NAMALWA (cell line): ENCODE measurements around the gene CLEC10A.
"Not testable (repeated sequence)": the region's sequence is repeated elsewhere in the genome, so short reads cannot be mapped to it uniquely, and the experiment has no call there.

Experiments used
- DNase-seq: peaks from one replicate; pipeline ENCODE4 v3.0.0-alpha.2; 2015; ENCODE audit warnings: low spot score

The CLEC10A gene

GRCh38 chr17:7074931-7075330 lies 5.1 kb downstream of the CLEC10A start:
- DNase-seq = no peak

- no peak for DNase-seq
Measured at GRCh38 chr17:7072406-7072805, 7.6 kb downstream of the CLEC10A start.

- DNase-seq = no peak
Measured at GRCh38 chr17:7070712-7071111, 9.3 kb downstream of the CLEC10A start.

- DNase-seq = no peak
Measured at GRCh38 chr17:7068268-7068667, 11.8 kb downstream of the CLEC10A start.

GRCh38 chr17:7067198-7067597 lies 12.9 kb downstream of the CLEC10A start:
- DNase-seq = no peak

GRCh38 chr17:7064261-7064660 lies 15.8 kb downstream of the CLEC10A start:
- no peak for DNase-seq

- no peak for DNase-seq
Measured at GRCh38 chr17:7063518-7064094, 16.4 kb downstream of the CLEC10A start.

- no peak for DNase-seq
Measured at GRCh38 chr17:7060165-7060891, 19.7 kb downstream of the CLEC10A start.

- DNase-seq = no peak
Measured at GRCh38 chr17:7058831-7059447, 21.1 kb downstream of the CLEC10A start.

GRCh38 chr17:7056386-7056785 lies 23.7 kb downstream of the CLEC10A start:
- DNase-seq = no peak

GRCh38 chr17:7050583-7050982 lies 29.5 kb downstream of the CLEC10A start:
- DNase-seq = not testable (repeated sequence)

GRCh38 chr17:7048968-7049367 lies 31.1 kb downstream of the CLEC10A start:
- DNase-seq = no peak

- DNase-seq = no peak
Measured at GRCh38 chr17:7047566-7047965, 32.5 kb downstream of the CLEC10A start.

- peak; percentile 42 for DNase-seq
Measured at GRCh38 chr17:7046725-7047397, 33.2 kb downstream of the CLEC10A start.

- DNase-seq = no peak
Measured at GRCh38 chr17:7046127-7046724, 33.8 kb downstream of the CLEC10A start.

- DNase-seq = peak; percentile 69
Measured at GRCh38 chr17:7045492-7046126, 34.4 kb downstream of the CLEC10A start.

- no peak for DNase-seq
Measured at GRCh38 chr17:7043497-7044198, 36.4 kb downstream of the CLEC10A start, which contains the start of gene SLC16A11. Gene SLC16A11 (minus strand): TSS chr17:7044092. CDS start chr17:7043513, 579 bp downstream.

- DNase-seq = no peak
Measured at GRCh38 chr17:7043182-7043496, 36.9 kb downstream of the CLEC10A start.

- DNase-seq = no peak
Measured at GRCh38 chr17:7042501-7043181, 37.4 kb downstream of the CLEC10A start.

GRCh38 chr17:7041607-7042500 lies 38.2 kb downstream of the CLEC10A start:
- DNase-seq = no peak
